BE2C (cell line): ENCODE data around the gene CRTC3.
"Not testable (repeated sequence)": the region's sequence is repeated elsewhere in the genome, so short reads cannot be mapped to it uniquely, and the experiment has no call there.

Experiments used
- DNase-seq: peaks from one replicate; pipeline ENCODE4 v3.0.0-alpha.2; 2020
- H3K27me3 ChIP-seq: fragments of 250-450 bp; sonication (Bioruptor Pico); 2 replicates; pipeline ENCODE4 v1.5.1; 2020; ENCODE audit warnings: mild to moderate bottlenecking
- H3K36me3 ChIP-seq: fragments of 250-450 bp; sonication (Bioruptor Pico); 2 replicates; pipeline ENCODE4 v1.5.1; 2020; ENCODE audit warnings: mild to moderate bottlenecking
- H3K4me1 ChIP-seq: fragments of 250-450 bp; sonication (Bioruptor Pico); 2 replicates; pipeline ENCODE4 v1.5.1; 2020
- H3K4me3 ChIP-seq: 2 replicates; pipeline ENCODE4 v1.5.1; 2011; ENCODE audit warnings: low read depth, low read length
- H3K9me3 ChIP-seq: fragments of 250-450 bp; sonication (Bioruptor Pico); 2 replicates; pipeline ENCODE4 v1.5.1; 2020
- CTCF ChIP-seq: IDR thresholded peaks from 2 replicates; pipeline ENCODE4 v1.5.1; 2012; ENCODE audit warnings: mild to moderate bottlenecking, low read depth, low read length

Gene CRTC3

GRCh38 chr15:90497376-90497775, 32.3 kb upstream of the CRTC3 start:
- H3K27me3 ChIP-seq: no peaks in the 10 kb centered on the region
- H3K4me1 ChIP-seq: no peaks in the 10 kb centered on the region
- TF ChIP-seq CTCF: no peak
- no peaks in the 10 kb centered on the region for H3K9me3 ChIP-seq
- peaks cover 3% of the 10 kb centered on the region for H3K36me3 ChIP-seq
- H3K4me3 ChIP-seq: no peak overlapping the region
- DNase-seq: no peak

- no peak for DNase-seq
- H3K36me3 ChIP-seq: peaks cover 3% of the 10 kb centered on the region
Measured at GRCh38 chr15:90497912-90498311, 31.8 kb upstream of the CRTC3 start.

GRCh38 chr15:90500171-90500570, 29.6 kb upstream of the CRTC3 start:
- Histone ChIP-seq H3K27me3 (no peaks in the 10 kb centered on the region), H3K36me3 (no peaks in the 10 kb centered on the region; the same call in 1 of the 2 replicates), H3K9me3 (no peaks in the 10 kb centered on the region), H3K4me3 (no peak overlapping the region), H3K4me1 (no peaks in the 10 kb centered on the region)
- no peak for DNase-seq
- TF ChIP-seq CTCF: no peak

More at GRCh38 chr15:90497912-90498311, 31.8 kb upstream of the CRTC3 start:
- Histone ChIP-seq H3K4me1 (no peaks in the 10 kb centered on the region), H3K4me3 (no peak overlapping the region), H3K9me3 (no peaks in the 10 kb centered on the region), H3K27me3 (no peaks in the 10 kb centered on the region)
- no peak for TF ChIP-seq CTCF

GRCh38 chr15:90501898-90502297, 27.8 kb upstream of the CRTC3 start:
- no peak overlapping the region for H3K4me3 ChIP-seq
- H3K27me3 ChIP-seq: no peaks in the 10 kb centered on the region
- H3K4me1 ChIP-seq: no peaks in the 10 kb centered on the region
- TF ChIP-seq CTCF: no peak
- no peaks in the 10 kb centered on the region; the same call in 1 of the 2 replicates for H3K36me3 ChIP-seq
- DNase-seq: no peak
- no peaks in the 10 kb centered on the region for H3K9me3 ChIP-seq

GRCh38 chr15:90510781-90511180, 18.9 kb upstream of the CRTC3 start:
- not testable (repeated sequence) for H3K4me1 ChIP-seq, H3K4me3 ChIP-seq, DNase-seq, H3K36me3 ChIP-seq, H3K27me3 ChIP-seq, H3K9me3 ChIP-seq

- H3K27me3 ChIP-seq, H3K4me3 ChIP-seq, H3K9me3 ChIP-seq, H3K36me3 ChIP-seq, DNase-seq, H3K4me1 ChIP-seq: not testable (repeated sequence)
Measured at GRCh38 chr15:90511211-90511618, 18.5 kb upstream of the CRTC3 start.

GRCh38 chr15:90512276-90512675, 17.4 kb upstream of the CRTC3 start:
- Histone ChIP-seq H3K27me3 (no peaks in the 10 kb centered on the region), H3K4me1 (no peaks in the 10 kb centered on the region), H3K4me3 (no peak overlapping the region), H3K36me3 (no peaks in the 10 kb centered on the region), H3K9me3 (peaks cover 2% of the 10 kb centered on the region; the same call in 1 of the 2 replicates)
- no peak for DNase-seq
- no peak for TF ChIP-seq CTCF
